Measurements from ENCODE around the gene SERPINB6. TPM values are rescaled to one million over a fixed set of nuclear protein-coding genes. Genes with fewer than 3 reads are reported as not detected.
"Not testable (repeated sequence)": the region's sequence is repeated elsewhere in the genome, so short reads cannot be mapped to it uniquely, and the experiment has no call there.

SERPINB6 gene
- total RNA-seq, 2 donors from 2014 or later, result 64.9 to 114 TPM

DNA sequence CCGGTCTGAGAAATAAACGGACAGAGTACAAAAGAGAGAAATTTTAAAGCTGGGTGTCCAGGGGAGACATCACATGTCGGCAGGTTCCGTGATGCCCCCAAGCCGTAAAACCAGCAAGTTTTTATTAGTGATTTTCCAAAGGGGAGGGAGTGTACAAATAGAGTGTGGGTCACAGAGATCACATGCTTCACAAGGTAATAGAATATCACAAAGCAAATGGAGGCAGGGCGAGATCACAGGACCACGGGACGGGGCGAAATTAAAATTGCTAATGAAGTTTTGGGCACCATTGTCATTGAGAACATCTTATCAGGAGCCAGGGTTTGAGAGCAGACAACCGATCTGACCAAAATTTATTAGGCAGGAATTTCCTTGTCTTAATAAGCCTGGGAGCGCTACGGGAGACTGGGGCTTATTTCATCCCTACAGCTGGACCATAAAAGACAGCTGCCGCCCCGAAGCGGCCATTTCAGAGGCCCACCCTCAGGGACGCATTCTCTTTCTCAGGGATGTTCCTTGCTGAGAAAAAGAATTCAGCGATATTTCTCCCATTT, 37.4 kb upstream of the SERPINB6 start:
- H3K36me3 Mint-ChIP-seq (ENCODE audit: insufficient read depth in 2 of 2), result peaks cover 30 to 53% of the 10 kb centered on the region in 2 donors

DNA sequence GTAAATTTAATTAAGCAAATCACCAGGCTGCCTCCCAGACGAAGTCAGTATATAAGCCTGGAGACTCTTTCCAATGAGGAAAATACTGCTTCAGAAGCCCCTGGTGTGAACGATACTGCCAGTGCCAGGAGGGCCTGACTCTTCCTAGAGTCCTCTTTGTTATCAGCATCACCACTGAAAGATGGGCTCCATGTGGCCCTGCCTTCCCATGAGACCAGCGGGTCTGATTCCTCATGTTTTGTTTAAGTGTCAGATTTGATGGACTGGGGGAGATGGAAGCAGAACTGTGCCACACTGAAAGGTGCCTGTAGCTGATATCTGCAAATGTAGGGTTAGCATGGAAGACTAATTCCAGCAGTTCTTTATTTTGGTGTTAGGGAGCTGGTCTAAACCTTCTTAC, 36.2 kb upstream of the SERPINB6 start:
- Mint-ChIP-seq H3K4me3 (no peak overlapping the region), H3K27me3 (ENCODE audit: low read depth) (no peaks in the 10 kb centered on the region), H3K9me3 (peaks cover 4 to 11% of the 10 kb centered on the region in 2 donors), H3K27ac (no peak overlapping the region), H3K36me3 (ENCODE audit: insufficient read depth in 2 of 2) (peaks cover 26 to 54% of the 10 kb centered on the region in 2 donors), H3K4me1 (ENCODE audit: low read depth) (peaks cover 7% of the 10 kb centered on the region)
- ATAC-seq (replicated peaks in 1 of 2), result no peak
- DNase-seq, result no peak

More for the DNA sequence above, 37.4 kb upstream of the SERPINB6 start:
- H3K27me3 Mint-ChIP-seq (ENCODE audit: low read depth); H3K4me1 Mint-ChIP-seq (ENCODE audit: low read depth); H3K4me3 Mint-ChIP-seq; ATAC-seq (replicated peaks in 1 of 2); DNase-seq; H3K27ac Mint-ChIP-seq: not testable (repeated sequence)
- H3K9me3 Mint-ChIP-seq, result peaks cover 4 to 13% of the 10 kb centered on the region in 2 donors

DNA sequence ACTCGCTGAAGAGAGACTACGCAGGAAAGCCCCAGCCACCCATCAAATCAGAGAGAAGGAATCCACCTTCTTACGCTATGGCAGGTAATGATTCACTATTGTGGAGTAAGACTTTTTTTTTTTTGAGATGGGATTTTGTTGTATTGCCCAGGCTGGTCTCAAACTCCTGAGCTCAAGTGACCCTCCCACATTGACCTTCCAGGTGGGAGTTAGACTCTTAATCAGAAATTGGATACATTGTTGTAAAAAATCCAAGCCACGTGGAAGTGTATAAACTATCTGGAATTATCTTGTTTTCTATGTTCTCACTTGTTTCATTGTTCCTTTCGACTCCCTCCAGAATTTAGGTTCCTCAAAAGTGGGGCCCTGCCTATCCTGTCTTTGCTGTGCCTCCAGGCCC, 35.1 kb upstream of the SERPINB6 start:
- Mint-ChIP-seq H3K4me1 (ENCODE audit: low read depth) (peaks cover 18% of the 10 kb centered on the region), H3K9me3 (peaks cover 1 to 2% of the 10 kb centered on the region in 2 donors), H3K27me3 (ENCODE audit: low read depth) (no peaks in the 10 kb centered on the region), H3K27ac (no peak overlapping the region), H3K4me3 (no peak overlapping the region), H3K36me3 (ENCODE audit: insufficient read depth in 2 of 2) (peaks cover 21 to 44% of the 10 kb centered on the region in 2 donors)
- ATAC-seq (replicated peaks in 1 of 2), result no peak
- no peak for DNase-seq

DNA sequence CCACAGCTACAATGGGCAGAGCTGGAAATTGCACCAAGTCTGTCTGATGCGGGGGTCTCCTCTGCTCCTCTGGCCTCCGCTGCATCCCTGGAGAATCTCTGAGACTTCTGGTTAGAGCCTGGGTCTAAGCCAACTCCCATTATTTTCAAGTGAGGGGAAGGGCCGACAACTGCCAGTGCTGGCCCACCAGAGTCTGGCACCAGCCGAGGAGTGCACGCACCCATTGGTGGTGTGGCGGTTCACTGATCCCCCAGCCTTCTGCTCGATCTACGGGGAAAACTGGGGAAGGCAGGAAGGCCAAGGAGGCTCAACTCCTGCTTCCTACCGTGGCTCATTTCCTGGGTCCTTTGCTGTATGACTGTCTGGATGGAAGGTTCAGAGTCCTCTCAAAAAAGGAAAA, 34.5 kb upstream of the SERPINB6 start:
- H3K27ac Mint-ChIP-seq, result no peak overlapping the region
- peaks cover 1 to 2% of the 10 kb centered on the region in 2 donors for H3K9me3 Mint-ChIP-seq
- H3K4me1 Mint-ChIP-seq (ENCODE audit: low read depth), result peaks cover 24% of the 10 kb centered on the region
- H3K27me3 Mint-ChIP-seq (ENCODE audit: low read depth), result no peaks in the 10 kb centered on the region
- ATAC-seq (replicated peaks in 1 of 2), result no peak
- peaks cover 17 to 38% of the 10 kb centered on the region in 2 donors for H3K36me3 Mint-ChIP-seq (ENCODE audit: insufficient read depth in 2 of 2)
- no peak for DNase-seq
- H3K4me3 Mint-ChIP-seq, result no peak overlapping the region

DNA sequence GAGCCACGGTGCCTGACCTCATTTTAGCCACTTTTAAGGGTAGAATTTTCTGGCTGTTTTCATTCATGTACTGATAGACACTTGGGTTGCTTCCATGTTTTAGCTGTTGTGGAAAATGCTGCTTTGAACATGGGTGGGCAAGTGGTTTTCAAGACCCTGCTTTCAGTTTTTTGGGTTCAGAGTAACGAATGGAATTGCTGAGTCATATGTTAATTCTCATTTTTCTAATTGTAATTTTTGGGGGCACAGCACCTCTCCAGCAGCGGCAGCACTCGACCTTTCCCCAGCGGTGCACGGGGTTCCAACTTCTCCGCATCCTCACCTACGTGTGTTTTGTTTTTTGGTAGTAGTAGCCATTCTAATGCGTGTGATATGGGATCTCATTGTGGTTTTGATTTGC, 33.7 kb upstream of the SERPINB6 start:
- H3K27ac Mint-ChIP-seq, result no peak overlapping the region
- H3K27me3 Mint-ChIP-seq (ENCODE audit: low read depth), result no peaks in the 10 kb centered on the region
- ATAC-seq (replicated peaks in 1 of 2), result no peak
- H3K4me3 Mint-ChIP-seq, result no peak overlapping the region
- H3K4me1 Mint-ChIP-seq (ENCODE audit: low read depth), result peaks cover 28% of the 10 kb centered on the region
- no peaks in the 10 kb centered on the region for H3K9me3 Mint-ChIP-seq
- H3K36me3 Mint-ChIP-seq (ENCODE audit: insufficient read depth in 2 of 2), result peaks cover 9 to 30% of the 10 kb centered on the region in 2 donors
- no peak for DNase-seq

DNA sequence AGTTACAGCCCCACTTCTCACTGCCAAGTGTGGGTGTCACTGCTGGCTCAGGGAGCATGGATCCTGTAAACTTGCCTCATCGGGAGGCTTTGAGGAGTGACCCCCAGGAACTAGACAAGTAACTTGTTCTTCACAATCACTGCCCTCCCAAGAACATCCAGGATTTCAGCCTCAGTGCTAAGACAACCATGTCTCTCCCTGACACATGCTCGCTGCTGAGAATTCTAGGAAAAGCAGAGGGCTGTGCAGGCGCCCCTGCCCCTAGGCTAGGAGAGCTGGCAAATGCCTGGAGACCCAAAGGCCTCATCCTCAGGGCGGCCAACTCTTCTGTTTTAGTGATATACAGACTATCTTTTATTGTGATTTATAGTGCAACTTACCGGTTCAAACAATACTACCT, 31.9 kb upstream of the SERPINB6 start:
- peaks cover 5 to 16% of the 10 kb centered on the region in 2 donors for H3K36me3 Mint-ChIP-seq (ENCODE audit: insufficient read depth in 2 of 2)
- peaks cover 30% of the 10 kb centered on the region for H3K4me1 Mint-ChIP-seq (ENCODE audit: low read depth)
- not testable (repeated sequence) for ATAC-seq (replicated peaks in 1 of 2); H3K27ac Mint-ChIP-seq; DNase-seq; H3K27me3 Mint-ChIP-seq (ENCODE audit: low read depth); H3K9me3 Mint-ChIP-seq; H3K4me3 Mint-ChIP-seq

DNA sequence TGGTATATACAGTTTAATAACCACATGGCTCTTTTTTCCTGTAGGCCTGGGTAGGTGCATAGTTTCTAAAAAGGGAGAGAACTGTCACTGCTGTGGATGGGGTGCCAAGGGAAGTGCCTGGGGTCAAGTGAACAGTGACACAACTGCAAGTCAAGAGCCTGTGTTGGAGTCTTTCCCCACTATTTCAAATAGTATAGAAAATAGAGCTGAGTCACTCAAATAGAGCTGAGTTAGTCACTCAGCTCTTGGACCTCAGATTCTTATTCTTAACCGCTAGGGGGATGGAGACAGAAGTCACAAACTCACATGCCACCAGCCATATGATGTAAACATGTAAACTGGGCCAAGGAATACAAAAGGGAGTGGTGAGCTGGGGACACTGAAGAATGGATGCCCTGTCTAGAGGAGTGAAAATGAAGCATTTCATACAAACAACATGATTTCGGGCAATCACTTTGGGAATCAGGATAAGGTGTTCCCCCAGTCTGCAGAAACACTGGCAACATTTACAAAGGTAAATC, 30.5 kb upstream of the SERPINB6 start:
- Mint-ChIP-seq H3K36me3 (ENCODE audit: insufficient read depth in 2 of 2) (peaks cover 2 to 9% of the 10 kb centered on the region in 2 donors), H3K27ac (no peak overlapping the region), H3K4me1 (ENCODE audit: low read depth) (peaks cover 36% of the 10 kb centered on the region), H3K27me3 (ENCODE audit: low read depth) (no peaks in the 10 kb centered on the region), H3K4me3 (peak overlapping the region in 1 of 2 donors; percentile 4), H3K9me3 (no peaks in the 10 kb centered on the region)
- ATAC-seq (replicated peaks in 1 of 2), result peak in 1 of 2 donors; percentile 6
- DNase-seq, result no peak

DNA sequence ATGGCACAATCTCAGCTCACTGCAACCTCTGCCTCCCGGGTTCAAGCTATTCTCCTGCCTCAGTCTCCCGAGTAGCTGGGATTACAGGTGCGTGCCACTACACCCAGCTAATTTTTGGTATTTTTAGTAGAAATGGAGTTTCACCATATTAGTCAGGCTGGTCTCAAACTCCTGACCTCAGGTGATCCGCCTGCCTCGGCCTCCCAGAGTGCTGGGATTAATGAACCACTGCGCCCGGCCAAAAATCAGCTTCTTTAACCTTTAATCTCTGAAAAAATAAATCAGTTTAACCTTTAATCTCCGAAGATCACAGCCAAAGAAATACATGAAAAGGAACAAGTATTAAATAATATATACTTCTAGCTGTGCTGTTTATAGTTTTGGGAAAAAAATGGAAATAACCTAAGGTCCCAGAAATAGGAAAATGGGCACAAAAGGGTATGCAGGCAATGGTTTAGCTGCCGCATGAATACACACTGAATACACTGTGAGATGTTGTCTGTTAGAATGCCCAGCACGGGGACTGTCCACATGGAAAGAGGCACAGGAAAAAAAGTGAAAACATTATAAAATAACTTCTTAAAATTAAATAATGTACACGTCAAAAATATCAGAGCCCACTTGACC, 29.9 kb upstream of the SERPINB6 start:
- Mint-ChIP-seq H3K36me3 (ENCODE audit: insufficient read depth in 2 of 2) (peaks cover 2 to 6% of the 10 kb centered on the region in 2 donors), H3K4me3 (peak overlapping the region; percentile 93 to 97), H3K4me1 (ENCODE audit: low read depth) (peaks cover 36% of the 10 kb centered on the region), H3K9me3 (no peaks in the 10 kb centered on the region), H3K27me3 (ENCODE audit: low read depth) (no peaks in the 10 kb centered on the region), H3K27ac (no peak overlapping the region)
- ATAC-seq (replicated peaks in 1 of 2), result no peak
- no peak for DNase-seq

DNA sequence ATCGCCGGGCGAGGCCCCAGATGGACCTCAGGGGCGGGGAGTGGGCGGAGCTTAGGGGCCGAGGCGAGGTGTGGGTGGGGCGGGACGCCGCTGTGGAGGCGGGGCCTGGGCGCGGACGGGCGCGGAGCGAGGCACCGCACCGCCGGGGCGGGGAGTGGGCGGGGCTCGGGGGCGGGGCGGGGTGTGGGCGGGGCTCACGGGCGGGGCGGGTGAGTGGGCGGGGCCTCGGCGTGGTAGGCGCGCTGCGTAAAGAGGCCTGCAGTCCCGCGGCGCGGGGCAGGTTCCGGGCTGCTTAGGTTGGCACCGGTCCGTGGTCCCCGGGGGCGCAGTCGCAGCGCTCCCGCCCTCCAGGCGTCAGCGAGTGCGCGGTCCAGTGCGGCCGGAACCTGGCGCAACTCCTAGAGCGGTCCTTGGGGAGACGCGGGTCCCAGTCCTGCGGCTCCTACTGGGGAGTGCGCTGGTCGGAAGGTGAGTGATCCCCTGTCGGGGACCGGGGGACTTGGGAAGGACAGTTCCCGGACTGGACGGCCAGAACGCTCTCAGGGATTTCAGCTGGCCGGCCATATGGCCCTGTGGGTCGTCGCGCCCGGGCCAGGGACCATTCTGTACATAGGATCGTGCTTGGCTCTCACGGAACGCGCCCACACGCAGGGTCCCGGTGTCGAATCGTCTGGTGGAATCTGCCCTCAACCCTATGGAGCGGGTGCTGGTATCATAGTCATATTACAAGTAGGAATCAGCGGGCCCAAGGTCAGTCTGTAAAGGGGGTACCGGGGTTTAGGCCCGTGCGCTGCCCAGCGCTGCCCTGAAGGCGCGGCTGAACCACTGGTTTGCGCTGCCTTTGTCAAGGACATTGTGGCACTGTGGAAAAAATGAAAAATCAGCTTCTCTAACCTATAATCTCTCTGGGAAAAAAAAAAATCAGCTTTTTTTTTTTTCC, 28.5 kb upstream of the SERPINB6 start, which contains the start of gene NQO2:
Gene NQO2, plus strand, starts transcription at position 277 of the 940 bp plus-strand sequence. CDS start 6,659 bp downstream, outside the sequence.
- peak within 1 kb of the TSS; percentile 89 for H3K27ac Mint-ChIP-seq
- no peaks in the 10 kb centered on the region for H3K27me3 Mint-ChIP-seq (ENCODE audit: low read depth)
- DNase-seq (peak; percentile 93 to 94), ATAC-seq (replicated peaks in 1 of 2) (peak; percentile 81 to 83)
- H3K4me1 Mint-ChIP-seq (ENCODE audit: low read depth), result peaks cover 36% of the 10 kb centered on the region
- H3K4me3 Mint-ChIP-seq, result peak within 1 kb of the TSS; percentile 93 to 97
- H3K36me3 Mint-ChIP-seq (ENCODE audit: insufficient read depth in 2 of 2), result peaks cover 2 to 6% of the 10 kb centered on the region in 2 donors
- H3K9me3 Mint-ChIP-seq, result no peaks in the 10 kb centered on the region

DNA sequence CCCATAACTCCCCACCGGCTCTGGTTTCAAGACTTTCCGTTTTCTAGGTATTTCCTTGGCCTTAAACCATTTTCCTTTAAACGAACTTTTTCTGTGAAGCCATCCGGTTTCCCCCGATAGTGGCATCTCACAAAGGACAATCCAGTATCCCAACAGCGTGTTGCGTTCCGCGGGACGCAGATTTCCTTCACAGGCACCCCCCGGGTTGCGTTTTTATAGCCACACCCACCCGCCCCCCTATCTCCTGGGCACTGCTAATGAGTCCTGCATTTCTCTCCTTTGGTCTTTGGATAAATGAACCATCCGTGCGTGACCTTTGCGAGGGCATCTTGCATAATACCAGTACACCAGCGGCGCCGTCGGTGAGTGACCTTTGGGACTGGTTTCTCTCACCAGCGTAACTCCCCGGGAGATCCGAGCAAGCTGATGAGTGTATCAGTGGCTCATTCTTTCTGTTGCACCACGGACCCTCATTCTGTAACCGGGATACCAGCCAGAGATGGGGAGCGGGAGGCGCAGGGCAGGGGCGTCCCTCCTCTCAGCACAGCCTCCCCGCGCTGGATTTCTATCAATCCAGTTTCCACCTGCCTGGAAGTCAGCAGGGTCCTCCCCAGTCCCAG, 27.7 kb upstream of the SERPINB6 start:
- H3K4me1 Mint-ChIP-seq (ENCODE audit: low read depth), result peaks cover 36% of the 10 kb centered on the region
- H3K9me3 Mint-ChIP-seq, result no peaks in the 10 kb centered on the region
- ATAC-seq (replicated peaks in 1 of 2), result peak; percentile 69 to 70
- no peaks in the 10 kb centered on the region for H3K27me3 Mint-ChIP-seq (ENCODE audit: low read depth)
- peaks cover 2 to 6% of the 10 kb centered on the region in 2 donors for H3K36me3 Mint-ChIP-seq (ENCODE audit: insufficient read depth in 2 of 2)
- H3K4me3 Mint-ChIP-seq, result peak overlapping the region; percentile 92 to 95
- H3K27ac Mint-ChIP-seq, result peak overlapping the region; percentile 76
- DNase-seq, result peak in 1 of 2 donors; percentile 83

DNA sequence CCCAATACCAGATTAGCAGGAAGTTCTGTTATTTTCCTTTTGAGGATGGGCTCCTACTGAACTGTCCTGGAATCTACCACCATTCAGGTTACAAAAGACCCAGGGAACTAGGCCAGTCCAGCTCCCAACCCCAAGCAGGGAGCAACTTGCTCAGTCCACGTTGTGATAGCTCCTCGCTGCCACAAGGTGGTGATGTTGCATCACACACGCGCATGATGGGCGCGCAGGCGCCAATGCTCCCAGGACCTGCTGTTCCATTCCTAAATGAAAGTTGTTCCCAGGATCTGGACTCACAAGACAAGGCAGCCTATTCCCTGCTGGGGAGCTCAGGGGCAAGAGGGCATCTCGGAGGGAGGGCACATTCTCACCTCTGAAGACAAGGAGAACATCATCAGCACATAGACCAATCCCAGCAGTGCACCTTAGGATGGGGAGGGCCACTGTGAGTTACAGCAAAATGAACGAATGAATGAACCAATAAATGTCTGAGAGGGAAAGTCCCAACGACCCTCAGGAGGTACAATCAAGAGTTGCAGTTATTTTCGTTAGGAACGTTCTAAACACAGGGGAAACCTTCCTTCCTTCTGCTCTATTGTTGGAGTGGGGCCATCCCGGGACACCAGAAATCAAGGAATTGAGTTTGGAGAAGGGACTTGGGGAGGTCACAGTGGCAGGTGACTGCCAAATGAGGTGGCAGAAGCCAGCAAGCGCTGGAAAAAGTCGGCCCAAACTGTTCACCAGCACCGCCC, 27.1 kb upstream of the SERPINB6 start:
- DNase-seq (peak; percentile 51 to 66), ATAC-seq (replicated peaks in 1 of 2) (peak; percentile 46 to 63)
- not testable (repeated sequence) for H3K36me3 Mint-ChIP-seq (ENCODE audit: insufficient read depth in 2 of 2); H3K27me3 Mint-ChIP-seq (ENCODE audit: low read depth); H3K9me3 Mint-ChIP-seq
- H3K27ac Mint-ChIP-seq, result peak overlapping the region; percentile 26
- peaks cover 36% of the 10 kb centered on the region for H3K4me1 Mint-ChIP-seq (ENCODE audit: low read depth)
- H3K4me3 Mint-ChIP-seq, result peak overlapping the region; percentile 92 to 95

DNA sequence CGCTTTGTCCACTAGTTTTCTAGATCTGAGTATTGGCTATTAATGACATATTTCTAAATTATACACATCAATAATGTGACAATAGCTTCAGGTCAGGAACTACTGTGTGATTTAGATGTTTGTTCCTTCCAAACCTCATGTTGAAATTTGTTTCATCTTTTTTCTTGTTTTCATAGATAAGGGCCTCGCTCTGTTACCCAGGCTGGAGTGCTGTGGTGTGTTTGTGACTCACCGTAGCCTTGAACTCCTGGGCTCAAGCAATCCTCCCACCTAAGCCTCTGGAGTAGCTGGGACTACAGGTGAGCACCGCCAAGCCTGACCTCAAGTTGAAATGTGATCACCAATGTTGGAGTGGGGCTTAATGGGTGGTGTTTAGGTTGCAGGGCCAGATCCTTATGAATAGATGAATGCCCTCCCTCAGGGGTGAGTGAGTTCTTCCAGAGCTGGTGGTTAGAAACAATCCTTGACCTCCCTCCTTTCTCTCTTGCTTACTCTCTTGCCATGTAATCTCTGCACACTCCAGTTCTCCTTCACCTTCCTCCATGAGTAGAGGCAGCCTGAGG, 22.5 kb upstream of the SERPINB6 start:
- H3K4me3 Mint-ChIP-seq, result no peak overlapping the region
- H3K4me1 Mint-ChIP-seq (ENCODE audit: low read depth), result peaks cover 18% of the 10 kb centered on the region
- no peaks in the 10 kb centered on the region for H3K9me3 Mint-ChIP-seq
- no peaks in the 10 kb centered on the region for H3K36me3 Mint-ChIP-seq (ENCODE audit: insufficient read depth in 2 of 2)
- ATAC-seq (replicated peaks in 1 of 2), result no peak
- DNase-seq, result no peak
- no peak overlapping the region for H3K27ac Mint-ChIP-seq
- H3K27me3 Mint-ChIP-seq (ENCODE audit: low read depth), result no peaks in the 10 kb centered on the region

All from activated T-cell treated with anti-CD3 and anti-CD28 coated beads, Interleukin-2, amount 50 U/mL, for 72 hours (primary cell).